Left lung (tissue), 10 donors: ENCODE results near the gene SYNDIG1. TPM values are rescaled to one million over a fixed set of nuclear protein-coding genes. Genes with fewer than 3 reads are reported as not detected.

Experiments
- ATAC-seq: fragments of 200-7000 bp; cut with Tn5 transposase; one replicate; pipeline ENCODE4 v1.9.1; 2020; ENCODE audit warnings: moderate library complexity
- DNase-seq, 4 donors: peaks; one replicate each; pipeline ENCODE4 v3.0.0-alpha.2; 2013 to 2020
- H3K27ac ChIP-seq, 2 donors: fragments of 200-600 bp; sonication (generic) in 1 of 2; one replicate each; pipeline versions ENCODE4 v1.5.0 to v1.8.0; 2020 to 2021
- H3K27me3 ChIP-seq, 2 donors: fragments of 200-600 bp; sonication (generic) in 1 of 2; one replicate each; pipeline versions ENCODE4 v1.5.0 to v1.8.0; 2020 to 2021
- H3K36me3 ChIP-seq, 2 donors: fragments of 200-600 bp; sonication (generic) in 1 of 2; one replicate each; pipeline versions ENCODE4 v1.5.0 to v1.8.0; 2020 to 2021
- H3K4me1 ChIP-seq, 2 donors: fragments of 200-600 bp; one replicate each; pipeline ENCODE4 v1.8.0; 2021
- H3K4me3 ChIP-seq, 2 donors: fragments of 200-600 bp; sonication (generic) in 1 of 2; one replicate each; pipeline versions ENCODE4 v1.5.0 to v1.8.0; 2020 to 2021; ENCODE audit warnings: mild to moderate bottlenecking in 1 of 2
- H3K9me3 ChIP-seq, 2 donors: fragments of 200-600 bp; sonication (generic) in 1 of 2; one replicate each; pipeline versions ENCODE4 v1.5.0 to v1.8.0; 2020 to 2021
- CTCF ChIP-seq, 2 donors: fragments of 200-600 bp; sonication (generic) in 1 of 2; IDR thresholded peaks; one replicate each; pipeline versions ENCODE4 v1.5.0 to v1.8.0; 2021; ENCODE audit warnings: antibody characterized with exemption in 2 of 2
- intact Hi-C, 2 donors: fragments of 100-400 bp; cut with DNase I; formaldehyde crosslinking; loops; one replicate each; pipeline versions ENCODE4 v1.11.2 to v1.14.2; 2022
- polyA plus RNA-seq, 6 donors: library from polyadenylated mRNA; unstranded; fragments of 120-200 nt; gene quantifications; one replicate each; pipeline ENCODE4 v1.2.1, GENCODE V29; 2013; ENCODE audit not compliant: insufficient read length in 6 of 6
- total RNA-seq, 2 donors: library from RNA; stranded (reverse); fragmentation: NEBNext Ultra II Directional; extraction: Animal tissue kit (Norgen Biotek cat#: 25700); gene quantifications; one replicate each; pipeline ENCODE4 v1.2.1, GENCODE V29; 2021
- donor health status: DM: no; HTN: yes; CAD: no.
- donor health status: DM: no; HTN: no; CAD: no.

Gene SYNDIG1
- total and polyA plus RNA-seq, 8 donors: 1.3 to 7.8 (median 5.4) TPM

GRCh38 chr20:24571159-24571558 is 101.7 kb downstream of the SYNDIG1 start:
- peaks cover 0 to 13% of the 10 kb centered on the region in 2 donors for H3K27me3 ChIP-seq
- H3K4me1 ChIP-seq: no peaks in the 10 kb centered on the region
- H3K9me3 ChIP-seq: no peaks in the 10 kb centered on the region
- TF ChIP-seq CTCF (IDR thresholded peaks at IDR 0.05): no peak
- H3K36me3 ChIP-seq: no peaks in the 10 kb centered on the region
- ATAC-seq (no peak), DNase-seq (no peak)
- H3K4me3 ChIP-seq: no peak overlapping the region
- intact Hi-C loops: no loop called here
- H3K27ac ChIP-seq: no peak overlapping the region

GRCh38 chr20:24572140-24572539 is 102.7 kb downstream of the SYNDIG1 start:
- H3K36me3 ChIP-seq: no peaks in the 10 kb centered on the region

GRCh38 chr20:24572862-24573261 is 103.4 kb downstream of the SYNDIG1 start:
- intact Hi-C loops: no loop called here
- Histone ChIP-seq H3K27me3 (no peaks in the 10 kb centered on the region), H3K4me3 (no peak overlapping the region), H3K27ac (no peak overlapping the region), H3K9me3 (no peaks in the 10 kb centered on the region), H3K4me1 (no peaks in the 10 kb centered on the region), H3K36me3 (no peaks in the 10 kb centered on the region)
- DNase-seq: no peak
- no peak for TF ChIP-seq CTCF (IDR thresholded peaks at IDR 0.05)
- no peak for ATAC-seq

More at GRCh38 chr20:24572140-24572539, 102.7 kb downstream of the SYNDIG1 start:
- no peaks in the 10 kb centered on the region for H3K4me1 ChIP-seq
- TF ChIP-seq CTCF (IDR thresholded peaks at IDR 0.05): no peak
- no peak overlapping the region for H3K4me3 ChIP-seq
- DNase-seq (no peak), ATAC-seq (no peak)
- intact Hi-C loops: no loop called here
- H3K27me3 ChIP-seq: peaks cover 0 to 6% of the 10 kb centered on the region in 2 donors
- no peak overlapping the region for H3K27ac ChIP-seq
- H3K9me3 ChIP-seq: no peaks in the 10 kb centered on the region

- ATAC-seq: no peak
- Histone ChIP-seq H3K4me3 (no peak overlapping the region), H3K36me3 (no peaks in the 10 kb centered on the region), H3K27me3 (no peaks in the 10 kb centered on the region), H3K9me3 (no peaks in the 10 kb centered on the region), H3K4me1 (no peaks in the 10 kb centered on the region), H3K27ac (no peak overlapping the region)
- DNase-seq: no peak
- intact Hi-C loops: no loop called here
- TF ChIP-seq CTCF (IDR thresholded peaks at IDR 0.05): no peak
Observed at GRCh38 chr20:24573557-24573956, 104.1 kb downstream of the SYNDIG1 start.

GRCh38 chr20:24574307-24574706 is 104.9 kb downstream of the SYNDIG1 start:
- Histone ChIP-seq H3K27ac (no peak overlapping the region), H3K4me3 (no peak overlapping the region), H3K27me3 (no peaks in the 10 kb centered on the region), H3K9me3 (no peaks in the 10 kb centered on the region), H3K4me1 (no peaks in the 10 kb centered on the region), H3K36me3 (no peaks in the 10 kb centered on the region)
- intact Hi-C loops: no loop called here
- ATAC-seq: no peak
- DNase-seq: no peak
- TF ChIP-seq CTCF (IDR thresholded peaks at IDR 0.05): no peak
